ENCODE data around the gene ATP6V0E2. TPM values are rescaled to one million over a fixed set of nuclear protein-coding genes. Genes with fewer than 3 reads are reported as not detected.

Gene ATP6V0E2
- total and polyA plus RNA-seq, 2 experiments from 2014 or later: 11.6 to 25.6 TPM

GRCh38 chr7:149825567-149826343, 48.0 kb upstream of the ATP6V0E2 start:
- no peaks in the 10 kb centered on the region for H3K4me1 ChIP-seq (ENCODE audit: insufficient read depth)
- no peak overlapping the region for H3K4me2 ChIP-seq
- 89% methylated on average over 19 of the region's 19 CpGs for WGBS (ENCODE audit: low lambda C conversion rate, missing lambda C conversion rate)
- H4K20me1 ChIP-seq (ENCODE audit: insufficient read depth, poor library complexity, severe bottlenecking): no peaks in the 10 kb centered on the region
- no peaks in the 10 kb centered on the region for H3K27me3 ChIP-seq
- no peak for DNase-seq (ENCODE audit: low spot score)
- H3K9me2 ChIP-seq (replicated peaks; ENCODE audit: insufficient read depth): no peaks in the 10 kb centered on the region
- H2AFZ ChIP-seq: no peak overlapping the region
- H3K27ac ChIP-seq: no peak overlapping the region
- no peaks in the 10 kb centered on the region for H3K79me2 ChIP-seq
- no peak overlapping the region for H3K4me3 ChIP-seq
- TF ChIP-seq EZH2phosphoT487 (IDR thresholded peaks at IDR 0.05; ENCODE audit: low read depth, severe bottlenecking, unreplicated experiment) (no peak), EZH2 (IDR thresholded peaks at IDR 0.05; ENCODE audit: borderline replicate concordance) (no peak)
- TF ChIP-seq, protein P1, sequence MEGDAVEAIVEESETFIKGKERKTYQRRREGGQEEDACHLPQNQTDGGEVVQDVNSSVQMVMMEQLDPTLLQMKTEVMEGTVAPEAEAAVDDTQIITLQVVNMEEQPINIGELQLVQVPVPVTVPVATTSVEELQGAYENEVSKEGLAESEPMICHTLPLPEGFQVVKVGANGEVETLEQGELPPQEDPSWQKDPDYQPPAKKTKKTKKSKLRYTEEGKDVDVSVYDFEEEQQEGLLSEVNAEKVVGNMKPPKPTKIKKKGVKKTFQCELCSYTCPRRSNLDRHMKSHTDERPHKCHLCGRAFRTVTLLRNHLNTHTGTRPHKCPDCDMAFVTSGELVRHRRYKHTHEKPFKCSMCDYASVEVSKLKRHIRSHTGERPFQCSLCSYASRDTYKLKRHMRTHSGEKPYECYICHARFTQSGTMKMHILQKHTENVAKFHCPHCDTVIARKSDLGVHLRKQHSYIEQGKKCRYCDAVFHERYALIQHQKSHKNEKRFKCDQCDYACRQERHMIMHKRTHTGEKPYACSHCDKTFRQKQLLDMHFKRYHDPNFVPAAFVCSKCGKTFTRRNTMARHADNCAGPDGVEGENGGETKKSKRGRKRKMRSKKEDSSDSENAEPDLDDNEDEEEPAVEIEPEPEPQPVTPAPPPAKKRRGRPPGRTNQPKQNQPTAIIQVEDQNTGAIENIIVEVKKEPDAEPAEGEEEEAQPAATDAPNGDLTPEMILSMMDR (IDR thresholded peaks at IDR 0.05; ENCODE audit: poor library complexity): no peak
- H3K36me3 ChIP-seq (replicated peaks; ENCODE audit: insufficient read depth, low read depth): no peaks in the 10 kb centered on the region
- no peaks in the 10 kb centered on the region for H3K9me3 ChIP-seq (ENCODE audit: low read depth)

GRCh38 chr7:149826344-149827088, 47.3 kb upstream of the ATP6V0E2 start:
- TF ChIP-seq EZH2phosphoT487 (IDR thresholded peaks at IDR 0.05; ENCODE audit: low read depth, severe bottlenecking, unreplicated experiment) (no peak), EZH2 (IDR thresholded peaks at IDR 0.05; ENCODE audit: borderline replicate concordance) (no peak)
- TF ChIP-seq, protein P1 (IDR thresholded peaks at IDR 0.05; ENCODE audit: poor library complexity): no peak

DNA sequence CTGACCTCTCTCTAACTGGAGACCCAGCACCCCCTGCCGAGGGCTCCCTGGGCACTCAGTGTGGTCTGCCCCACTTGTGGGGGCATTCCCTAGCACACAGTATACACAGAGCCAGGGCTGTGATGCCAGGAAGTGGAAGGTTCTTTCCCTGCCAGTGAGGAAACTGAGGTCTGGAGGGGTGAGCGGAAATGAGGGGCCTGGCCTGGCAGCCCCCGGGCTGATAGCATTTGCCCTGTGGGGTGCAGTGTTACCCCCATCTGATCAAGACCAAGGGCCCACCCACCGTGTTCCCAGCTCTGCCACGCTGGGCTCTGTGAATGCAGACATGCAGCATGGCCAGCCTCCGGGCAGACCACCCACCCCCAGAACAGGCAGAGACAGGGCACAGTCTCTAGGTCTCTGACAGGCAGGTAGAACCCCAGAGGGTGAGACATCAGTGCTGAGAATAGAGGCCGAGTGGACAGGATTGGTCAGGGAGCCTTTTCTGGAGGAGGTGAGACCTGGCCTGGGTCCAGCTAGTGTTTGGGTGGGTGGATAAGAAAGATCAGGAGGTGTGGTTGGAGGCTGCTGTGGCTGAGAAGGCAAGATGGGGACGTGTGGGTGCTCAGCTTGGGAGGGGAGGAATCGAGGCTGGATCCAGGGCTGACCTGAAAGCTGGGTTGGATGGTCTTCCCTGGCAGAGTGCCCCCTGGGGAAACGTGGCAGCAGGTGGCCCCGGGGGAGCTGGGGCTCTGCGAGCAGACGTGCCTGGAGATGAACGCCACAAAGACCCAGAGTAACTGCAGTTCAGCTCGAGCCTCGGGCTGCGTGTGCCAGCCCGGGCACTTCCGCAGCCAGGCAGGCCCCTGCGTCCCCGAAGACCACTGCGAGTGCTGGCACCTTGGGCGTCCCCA, 46.4 kb upstream of the ATP6V0E2 start:
- H3K4me1 ChIP-seq (ENCODE audit: insufficient read depth): no peaks in the 10 kb centered on the region
- H3K36me3 ChIP-seq (replicated peaks; ENCODE audit: insufficient read depth, low read depth): no peaks in the 10 kb centered on the region
- no peaks in the 10 kb centered on the region for H3K27me3 ChIP-seq
- 88% methylated on average over 23 of the region's 23 CpGs for WGBS (ENCODE audit: low lambda C conversion rate, missing lambda C conversion rate)
- H3K4me2 ChIP-seq: no peak overlapping the region
- DNase-seq (ENCODE audit: low spot score): no peak
- no peaks in the 10 kb centered on the region for H3K9me2 ChIP-seq (replicated peaks; ENCODE audit: insufficient read depth)
- no peaks in the 10 kb centered on the region for H4K20me1 ChIP-seq (ENCODE audit: insufficient read depth, poor library complexity, severe bottlenecking)
- no peak overlapping the region for H3K4me3 ChIP-seq
- no peak for TF ChIP-seq EZH2 (IDR thresholded peaks at IDR 0.05; ENCODE audit: borderline replicate concordance)
- TF ChIP-seq EZH2phosphoT487 (IDR thresholded peaks at IDR 0.05; ENCODE audit: low read depth, severe bottlenecking, unreplicated experiment): no peak
- TF ChIP-seq, protein P1 (IDR thresholded peaks at IDR 0.05; ENCODE audit: poor library complexity): no peak
- no peak overlapping the region for H2AFZ ChIP-seq
- H3K79me2 ChIP-seq: no peaks in the 10 kb centered on the region
- no peak overlapping the region for H3K27ac ChIP-seq
- H3K9me3 ChIP-seq (ENCODE audit: low read depth): no peaks in the 10 kb centered on the region

More at GRCh38 chr7:149826344-149827088, 47.3 kb upstream of the ATP6V0E2 start:
- H3K27me3 ChIP-seq: no peaks in the 10 kb centered on the region
- H2AFZ ChIP-seq: no peak overlapping the region
- no peaks in the 10 kb centered on the region for H3K9me3 ChIP-seq (ENCODE audit: low read depth)
- 86% methylated on average over 12 of the region's 12 CpGs for WGBS (ENCODE audit: low lambda C conversion rate, missing lambda C conversion rate)
- no peak overlapping the region for H3K4me2 ChIP-seq
- DNase-seq (ENCODE audit: low spot score): no peak
- no peaks in the 10 kb centered on the region for H3K4me1 ChIP-seq (ENCODE audit: insufficient read depth)
- H3K79me2 ChIP-seq: no peaks in the 10 kb centered on the region
- H3K9me2 ChIP-seq (replicated peaks; ENCODE audit: insufficient read depth): no peaks in the 10 kb centered on the region
- H3K4me3 ChIP-seq: no peak overlapping the region
- no peaks in the 10 kb centered on the region for H4K20me1 ChIP-seq (ENCODE audit: insufficient read depth, poor library complexity, severe bottlenecking)
- no peaks in the 10 kb centered on the region for H3K36me3 ChIP-seq (replicated peaks; ENCODE audit: insufficient read depth, low read depth)
- no peak overlapping the region for H3K27ac ChIP-seq

Measured in hepatocyte (in vitro differentiated cells).